Activated effector memory CD4-positive, alpha-beta T cell treated with anti-CD3 and anti-CD28 coated beads, Interleukin-2, amount 50 U/mL, for 16 hours (primary cell): Measurements from ENCODE around the gene ZNRF1.
A peak's percentile ranks its signal among the peaks of the same experiment; 100 is the strongest.

Experiments used
- DNase-seq: peaks from one replicate; pipeline ENCODE4 v3.0.0-alpha.2; 2020

Gene ZNRF1

DNA sequence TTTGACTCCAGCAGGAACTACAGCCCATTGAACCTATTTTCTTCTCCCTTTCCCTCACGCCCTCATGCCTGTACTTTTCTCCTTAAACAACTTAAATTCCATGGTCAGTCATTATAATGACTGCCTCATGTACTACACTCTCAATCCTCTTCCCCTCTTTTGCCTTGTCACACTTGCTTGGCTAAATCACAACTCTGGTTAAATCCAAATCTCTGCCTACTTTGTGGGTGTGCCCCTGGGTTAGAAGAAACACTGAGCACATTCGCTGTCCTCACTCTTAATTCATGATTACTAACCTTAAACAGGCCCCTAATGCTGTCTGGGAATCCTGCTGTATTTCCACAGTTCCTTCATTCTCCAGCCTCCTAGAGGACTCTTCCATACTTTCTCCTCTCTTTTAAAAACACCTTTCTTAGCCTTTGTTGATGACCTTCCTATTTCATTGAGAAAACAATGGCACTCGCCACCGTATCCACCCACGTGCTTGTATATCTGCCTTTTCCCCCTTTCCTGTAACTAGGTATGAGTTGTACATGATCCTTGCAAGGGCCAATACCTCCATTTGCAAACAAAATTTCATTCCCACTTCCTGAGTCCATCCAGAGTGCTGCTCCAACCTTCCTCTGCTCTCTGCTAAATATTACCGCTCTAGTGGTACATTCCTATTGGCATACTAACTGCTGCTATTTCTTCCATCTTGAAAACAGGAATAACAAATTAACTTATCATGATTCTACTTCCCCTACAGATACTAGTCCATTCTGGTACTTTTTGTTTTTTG, 28.9 kb downstream of the ZNRF1 start:
- no peak for DNase-seq

DNA sequence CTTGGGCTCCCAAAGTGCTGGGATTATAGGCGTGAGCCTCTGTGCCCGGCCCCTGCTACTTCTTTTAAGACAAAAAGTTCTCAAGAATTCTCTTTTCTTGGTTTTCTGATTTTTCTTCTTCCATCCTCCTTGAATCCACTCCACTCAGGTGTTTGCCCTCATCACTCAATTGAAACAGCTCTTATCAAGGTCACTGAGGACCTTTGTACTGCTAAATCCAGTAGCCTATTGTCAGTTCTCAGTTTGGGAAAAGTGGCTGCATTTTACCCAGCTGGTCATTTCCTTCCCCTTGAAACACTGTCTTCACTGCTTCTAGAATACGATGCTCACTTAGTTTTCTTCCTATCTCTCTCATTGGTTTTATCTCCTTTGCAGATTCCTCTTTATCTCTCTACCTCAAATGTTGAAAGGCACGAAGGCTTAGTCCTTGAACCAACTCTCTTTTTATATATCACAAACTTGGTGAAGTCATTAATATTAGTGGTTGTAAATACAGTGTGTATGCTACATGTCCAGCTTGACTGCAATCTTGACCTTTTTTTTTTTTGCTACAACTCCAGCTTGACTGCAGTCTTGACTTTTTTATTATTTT, 29.8 kb downstream of the ZNRF1 start:
- DNase-seq = no peak

DNA sequence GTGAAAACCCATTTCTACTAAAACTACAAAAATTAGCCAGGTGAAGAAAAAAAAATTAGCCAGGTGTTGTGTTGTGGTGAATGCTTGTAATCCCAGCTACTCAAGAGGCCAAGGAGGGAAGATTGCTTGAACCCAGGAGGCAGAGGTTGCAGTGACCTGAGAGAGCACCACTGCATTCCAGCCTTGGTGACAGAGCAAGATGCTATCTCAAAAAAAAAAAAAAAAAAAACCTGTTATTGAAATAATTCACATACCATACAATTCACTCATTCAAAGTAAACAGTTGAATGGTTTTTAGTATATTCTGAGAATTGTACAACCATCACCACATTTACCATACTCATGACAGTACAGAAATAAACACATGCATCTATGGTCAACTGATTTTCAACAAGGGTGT, 31.0 kb downstream of the ZNRF1 start:
- DNase-seq = no peak

DNA sequence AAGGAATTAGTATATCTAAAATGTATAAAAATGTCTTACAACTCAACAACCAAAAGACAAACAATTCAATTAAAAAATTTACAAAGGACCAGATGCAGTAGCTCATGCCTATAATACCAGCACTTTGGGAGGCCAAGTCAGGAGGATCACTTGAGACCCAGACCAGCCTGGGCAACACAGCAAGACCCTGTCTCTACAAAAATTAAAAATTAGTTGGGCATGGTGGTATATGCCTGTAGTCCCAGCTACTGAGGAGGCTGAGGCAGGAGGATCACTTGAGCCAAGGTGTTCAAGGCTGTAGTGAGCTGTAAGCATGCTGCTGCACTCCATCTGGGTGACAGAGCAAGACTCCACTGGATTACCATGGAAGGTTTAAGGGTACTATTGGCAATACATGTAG, 33.8 kb downstream of the ZNRF1 start:
- DNase-seq = no peak

DNA sequence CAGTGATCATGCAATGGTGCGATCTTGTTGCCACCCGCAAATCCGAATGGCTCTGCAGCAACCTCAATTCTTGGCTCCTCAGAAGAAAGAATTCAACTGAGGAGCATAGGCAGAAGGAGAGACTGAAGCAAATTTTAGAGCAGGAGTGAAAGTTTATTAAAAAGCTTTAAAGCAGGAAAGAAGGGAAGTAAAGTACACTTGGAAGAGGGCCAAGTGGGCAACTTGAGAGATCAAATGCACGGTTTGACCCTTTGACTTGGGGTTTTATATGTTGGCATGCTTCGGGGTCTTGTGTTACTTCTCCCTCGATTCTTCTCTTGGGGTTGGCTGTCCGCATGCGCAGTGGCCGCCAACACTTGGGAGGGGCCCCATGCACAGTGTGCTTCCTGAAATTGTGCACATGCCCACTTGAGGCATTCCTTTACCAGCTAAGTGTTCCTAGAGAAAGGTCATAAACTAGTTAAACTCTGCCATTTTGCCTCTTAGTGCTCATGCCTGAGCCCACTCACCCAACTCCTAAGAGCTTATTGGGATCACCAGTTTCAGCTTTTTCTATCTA, 36.7 kb downstream of the ZNRF1 start:
- no peak for DNase-seq

DNA sequence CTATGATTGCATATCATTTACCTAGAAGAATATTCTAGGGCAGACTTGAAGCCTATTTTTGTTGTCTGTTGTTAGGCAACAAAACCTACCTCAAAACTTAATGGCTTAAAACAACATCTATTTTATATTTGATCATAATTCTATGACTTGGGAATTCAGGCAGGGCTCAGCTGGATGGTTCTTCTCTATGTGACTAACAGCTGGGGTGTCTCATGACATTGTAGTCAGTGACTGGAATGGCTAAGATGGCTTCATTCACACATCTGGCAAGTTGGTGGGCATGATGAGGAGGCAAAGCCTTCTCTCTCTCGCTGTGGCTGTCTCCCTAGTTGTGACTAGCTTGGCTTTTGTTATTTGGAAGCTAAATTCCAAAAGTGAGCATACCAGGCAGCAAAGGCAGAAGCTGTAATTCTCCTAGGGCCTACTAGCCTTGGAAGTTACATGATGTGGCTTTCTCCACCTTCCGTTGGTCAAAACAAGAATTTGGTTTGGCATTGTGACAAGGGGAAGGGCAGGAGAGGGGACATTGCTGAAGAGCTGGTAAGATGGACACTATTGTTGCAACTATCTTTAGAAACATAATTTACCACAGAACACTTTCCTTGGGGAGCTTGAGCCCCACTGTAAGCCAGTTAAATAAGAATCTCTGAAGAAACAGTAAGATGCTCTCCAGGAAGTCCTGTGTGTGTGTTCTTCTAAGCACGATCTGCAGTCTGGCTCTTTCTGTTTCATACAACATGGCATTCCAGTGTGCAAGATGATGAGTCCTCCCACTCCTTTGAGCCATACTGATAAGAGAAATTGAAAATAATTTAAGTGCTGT, 39.4 kb downstream of the ZNRF1 start:
- DNase-seq = no peak

DNA sequence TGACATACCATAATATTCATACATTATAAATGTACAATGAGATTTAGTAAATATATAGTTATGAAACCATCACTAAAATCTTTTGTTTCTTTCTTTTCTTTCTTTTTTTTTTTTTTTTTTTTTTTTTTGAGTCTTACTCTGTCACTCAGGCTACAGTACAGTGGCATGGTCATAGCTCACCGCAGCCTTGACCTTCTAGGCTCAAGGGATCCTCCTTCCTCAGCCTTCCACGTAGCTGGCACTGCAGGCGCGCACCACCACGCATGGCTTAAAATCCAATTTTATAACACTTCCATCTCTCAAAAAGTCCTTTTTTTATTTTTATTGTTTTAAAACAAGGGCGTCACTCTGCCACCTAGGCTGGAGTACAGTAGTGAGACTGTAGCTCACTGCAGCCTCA, 41.1 kb downstream of the ZNRF1 start:
- no peak for DNase-seq

DNA sequence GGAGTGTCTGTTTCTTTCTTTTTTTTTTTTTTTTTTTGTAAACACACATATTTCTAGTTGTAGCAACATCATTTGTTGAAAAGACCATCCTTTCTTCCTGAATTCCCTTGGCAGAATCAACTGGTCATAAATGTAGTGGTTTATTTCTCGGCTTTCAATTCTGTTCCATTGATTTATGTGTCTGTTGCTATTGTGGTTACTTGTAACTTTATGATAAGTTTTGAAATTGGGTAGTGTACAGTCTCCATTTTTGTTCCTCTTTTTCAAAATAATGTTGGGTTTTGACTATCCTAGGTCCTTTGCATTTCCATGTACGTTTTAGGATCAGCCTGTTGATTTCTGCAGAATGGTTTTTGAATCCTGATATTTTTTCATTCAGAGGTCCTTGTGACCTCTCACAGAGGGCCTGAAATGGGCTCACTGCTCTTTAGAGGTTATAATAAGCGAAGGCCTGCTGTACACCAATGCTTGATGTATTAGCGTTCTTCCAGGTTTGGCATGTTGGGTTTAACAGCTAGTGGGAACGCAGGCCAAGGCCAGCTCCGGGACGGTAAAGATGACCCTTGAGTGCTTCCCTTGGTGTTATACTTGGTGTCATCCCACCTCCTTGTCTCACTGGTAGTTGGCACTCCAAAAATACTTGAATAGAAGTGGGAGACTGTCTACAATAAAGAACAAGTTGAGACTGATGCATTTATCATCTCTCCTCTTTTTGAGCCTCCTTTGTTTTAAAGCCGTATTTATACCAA, 43.8 kb downstream of the ZNRF1 start:
- no peak for DNase-seq

DNA sequence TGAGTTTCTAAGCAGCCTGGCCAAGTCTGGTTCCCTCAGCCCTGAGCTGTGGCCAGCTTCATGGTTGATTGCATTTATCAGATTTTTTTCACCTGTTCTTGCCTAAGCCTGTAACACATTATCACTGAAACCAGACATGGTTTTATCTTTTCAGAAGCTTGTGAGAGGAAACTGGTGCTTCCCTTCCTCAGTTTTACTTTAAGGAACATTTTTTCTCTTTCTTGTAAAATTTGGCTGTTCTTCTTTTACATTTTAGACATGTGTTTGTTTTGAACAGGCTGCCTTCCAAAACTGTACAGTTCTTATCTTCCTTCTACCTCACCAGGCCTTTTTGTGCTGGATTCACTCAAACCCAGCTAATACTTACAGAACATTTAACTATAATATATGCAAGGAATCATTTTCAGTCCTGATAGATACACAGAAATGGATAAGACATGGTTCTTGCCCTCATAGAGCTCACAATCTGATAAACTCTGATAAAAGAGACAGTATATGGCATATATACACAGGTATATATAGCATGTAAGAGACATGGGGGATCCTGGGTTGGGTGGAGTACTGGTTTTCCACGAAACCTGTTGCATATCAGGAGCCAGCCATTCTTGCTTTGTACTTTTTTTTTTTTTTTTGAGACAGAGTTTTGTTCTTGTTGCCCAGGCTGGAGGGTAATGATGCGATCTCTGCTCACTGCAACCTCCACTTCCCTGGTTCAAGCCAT, 44.5 kb downstream of the ZNRF1 start:
- DNase-seq = no peak

DNA sequence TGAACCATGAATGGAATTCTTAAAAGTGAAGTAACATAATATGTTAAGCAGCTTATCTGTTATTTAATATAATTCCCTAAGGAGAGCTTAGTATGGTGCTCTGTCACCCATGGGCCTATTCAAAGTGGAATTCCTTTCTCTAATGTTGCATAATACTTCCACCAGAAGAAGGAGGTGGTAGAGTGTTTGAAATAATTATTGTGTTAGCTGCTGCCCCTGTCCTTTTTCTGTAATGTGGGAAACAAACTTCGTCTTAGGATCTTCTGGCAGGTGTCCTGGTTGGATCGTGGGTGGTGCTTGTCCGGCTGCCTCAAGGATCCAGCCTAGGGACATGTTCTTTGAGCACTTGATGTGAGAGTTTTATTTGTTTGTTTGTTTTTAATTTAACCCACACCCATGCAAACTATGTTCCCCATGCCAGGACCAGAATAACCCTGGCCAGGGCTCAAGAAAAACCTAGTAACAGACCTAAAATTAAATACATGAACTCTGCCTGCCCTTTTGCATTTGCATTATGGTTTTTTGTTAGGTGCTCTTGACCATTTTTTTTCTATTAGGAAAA, 46.1 kb downstream of the ZNRF1 start:
- DNase-seq = no peak

DNA sequence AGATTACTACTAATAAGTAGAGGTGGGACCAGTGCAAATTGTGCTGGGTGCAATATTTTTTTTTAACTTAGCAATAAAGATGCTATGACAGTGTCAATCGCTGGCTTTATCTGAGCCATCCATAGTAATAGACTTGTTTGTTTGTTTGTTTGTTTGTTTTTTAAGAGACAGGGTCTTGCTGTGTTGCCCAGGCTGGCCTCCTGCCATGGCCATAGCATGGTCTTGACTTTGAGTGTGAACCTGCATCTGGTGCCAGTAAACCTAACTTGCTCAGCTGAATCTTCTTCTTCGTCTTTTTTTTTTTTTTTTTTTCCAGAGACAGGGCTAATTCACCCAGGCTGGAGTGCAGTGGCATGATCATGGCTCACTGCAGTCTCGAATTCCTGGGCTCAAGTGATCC, 46.6 kb downstream of the ZNRF1 start:
- DNase-seq = no peak

DNA sequence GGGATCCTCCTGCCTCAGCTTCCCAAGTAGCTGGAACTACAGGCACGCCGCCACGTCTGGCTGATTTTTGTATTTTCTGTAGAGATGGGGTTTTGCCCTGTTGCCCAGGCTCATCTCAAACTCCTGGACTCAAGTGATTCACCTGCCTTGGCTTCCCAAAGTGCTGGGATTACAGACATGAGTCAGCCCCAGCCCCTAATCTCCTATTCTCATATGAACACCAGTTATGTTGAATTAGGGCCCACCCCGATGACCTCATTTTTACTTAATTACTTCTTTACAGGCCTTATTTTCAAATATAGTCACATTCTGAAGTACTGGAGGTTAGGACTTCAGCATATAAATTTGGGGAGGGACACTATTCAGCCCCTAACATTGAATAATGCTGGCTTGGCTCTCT, 49.2 kb downstream of the ZNRF1 start:
- no peak for DNase-seq

DNA sequence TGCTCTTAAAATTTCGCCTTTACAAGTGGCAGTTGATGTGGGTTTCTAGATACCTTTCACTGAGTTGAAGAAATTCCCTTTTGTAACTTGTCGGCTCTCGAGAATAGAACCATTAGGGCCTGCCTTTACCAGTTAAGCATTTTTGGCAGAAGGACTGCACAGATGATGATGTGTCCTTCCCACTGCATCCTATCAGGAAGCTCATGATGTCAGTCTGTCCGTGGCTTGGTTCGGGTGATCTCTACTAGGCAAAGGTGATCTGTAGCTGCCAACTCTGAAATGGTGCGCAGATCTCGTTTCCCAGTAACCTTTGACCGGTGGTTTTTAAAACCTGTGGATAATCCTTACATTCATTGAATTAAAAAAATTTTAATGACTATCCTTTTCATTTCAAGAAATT, 49.7 kb downstream of the ZNRF1 start:
- DNase-seq = no peak

DNA sequence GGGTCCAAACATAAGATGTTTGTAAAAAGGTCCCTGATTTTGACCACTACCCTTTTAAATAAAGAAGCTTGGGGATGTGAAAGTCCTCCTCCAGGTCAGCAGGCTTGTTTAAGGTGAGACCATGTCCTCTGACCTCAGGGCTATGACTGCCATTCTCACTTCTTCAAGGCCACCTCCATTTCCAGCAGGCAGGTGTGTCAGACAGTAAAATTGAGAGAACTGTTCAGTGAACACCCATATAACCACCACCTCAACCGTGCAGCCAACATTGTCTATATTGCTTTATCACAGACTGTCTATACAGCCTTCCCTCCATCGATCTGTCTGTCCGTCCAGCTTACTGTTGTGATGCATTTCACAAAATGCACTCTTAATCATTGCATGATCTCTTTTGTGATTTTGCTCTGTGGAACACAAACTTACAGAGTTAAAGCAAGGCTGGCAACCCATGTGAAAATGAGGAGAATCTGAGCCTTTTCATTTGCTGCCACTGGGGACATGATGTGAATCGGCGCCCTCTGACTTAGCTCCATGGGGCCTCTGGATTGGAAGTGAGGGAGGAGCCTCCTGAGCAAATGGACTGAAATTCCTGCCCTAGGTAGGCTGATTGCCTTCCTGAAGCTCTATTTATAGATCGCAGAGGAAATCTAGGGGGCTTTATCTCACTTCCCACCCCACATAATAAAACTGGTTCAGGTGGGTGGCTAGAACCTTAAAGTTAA, 53.8 kb downstream of the ZNRF1 start:
- no peak for DNase-seq

DNA sequence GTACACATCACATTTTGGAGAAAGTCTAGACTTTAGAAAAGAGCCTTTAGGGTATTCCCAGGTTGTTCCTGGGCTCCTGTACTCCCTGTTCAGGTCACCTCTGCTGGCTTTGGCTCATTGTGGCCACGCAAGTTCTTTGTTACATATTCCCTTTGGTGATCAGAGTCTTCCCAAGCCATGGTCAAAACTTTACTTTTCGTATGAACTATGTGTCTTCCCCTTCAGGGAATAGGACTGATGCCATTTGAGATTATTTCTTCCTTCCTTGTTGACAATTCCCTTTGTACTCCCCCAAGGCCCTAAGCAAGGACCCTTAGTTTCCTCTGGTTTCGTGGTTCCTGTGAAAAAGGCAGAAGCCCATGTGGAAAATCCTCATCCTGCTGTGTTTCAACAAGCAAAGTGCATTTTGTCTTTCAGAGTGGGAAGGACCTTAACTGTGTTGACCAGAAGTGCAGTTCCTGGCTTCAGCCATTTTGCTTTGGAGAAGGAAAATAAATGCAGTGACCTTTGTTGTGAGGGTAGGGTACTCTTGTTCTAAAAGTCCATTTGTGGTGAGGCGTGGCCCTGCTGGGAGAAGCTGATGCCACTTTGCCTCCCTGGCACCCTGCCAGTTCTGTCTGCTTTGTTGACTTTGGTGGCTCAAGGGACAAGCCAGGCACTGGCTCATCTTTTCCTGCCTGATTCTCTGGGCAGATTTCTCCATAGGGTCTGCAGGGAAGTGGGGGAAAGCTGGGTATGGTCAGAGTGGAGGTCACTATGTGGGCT, 55.1 kb downstream of the ZNRF1 start:
- DNase-seq = no peak

DNA sequence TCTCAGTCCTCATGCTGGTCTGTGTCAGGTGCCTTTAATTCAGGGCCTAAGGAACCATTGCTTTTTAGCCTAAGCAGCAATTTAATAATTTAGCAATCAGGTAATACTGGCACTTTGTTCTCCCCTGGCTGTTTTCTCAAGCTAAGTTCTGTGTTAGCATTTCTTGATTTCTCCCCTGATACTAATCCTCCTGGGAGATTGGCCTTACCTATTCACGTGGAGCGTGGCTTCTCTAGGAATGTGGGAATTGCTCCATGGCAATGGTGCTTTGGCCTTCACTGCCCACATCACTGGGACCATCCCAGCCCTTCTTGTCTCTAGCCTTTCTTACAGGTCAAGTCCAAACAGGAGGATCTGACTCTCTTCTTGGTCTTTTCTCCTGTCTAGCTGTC, 55.7 kb downstream of the ZNRF1 start:
- no peak for DNase-seq

DNA sequence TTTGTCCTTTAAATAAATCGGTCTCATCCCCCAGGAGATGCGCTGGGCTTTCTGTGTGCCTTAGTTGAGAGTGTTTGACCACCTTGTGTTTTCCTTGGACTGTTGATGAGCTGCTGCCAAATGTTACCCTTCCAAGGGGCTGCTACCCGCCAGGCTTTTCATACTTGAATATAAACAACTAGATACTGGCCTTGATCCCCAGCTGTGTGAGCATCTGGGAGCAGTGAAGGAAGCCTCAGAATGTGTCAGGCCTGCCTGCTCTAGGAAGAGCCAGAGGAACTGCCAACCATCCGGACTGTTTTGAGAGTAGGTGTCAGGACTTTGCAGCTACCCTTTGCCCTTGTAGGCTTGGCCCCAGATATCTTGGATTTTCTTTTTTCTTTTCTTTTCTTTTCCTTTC, 60.0 kb downstream of the ZNRF1 start:
- no peak for DNase-seq

DNA sequence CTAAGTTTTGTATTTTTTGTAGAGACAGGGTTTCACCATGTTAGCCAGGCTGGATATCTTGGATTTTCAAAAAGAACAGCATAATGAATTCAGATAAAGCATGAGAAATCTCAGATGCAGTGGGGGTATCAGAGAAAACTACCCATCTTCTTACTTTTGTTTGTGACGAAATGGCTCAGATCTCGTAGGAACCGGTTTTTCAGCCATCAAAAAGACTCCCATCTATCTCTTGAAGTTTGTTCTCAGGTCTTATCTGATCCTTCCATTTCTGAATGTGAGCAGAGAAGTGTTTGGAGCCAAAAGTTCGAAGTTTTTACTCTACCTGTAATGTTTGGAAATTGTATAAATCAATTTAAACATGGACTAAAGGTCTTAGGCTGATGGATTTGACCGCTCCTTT, 60.6 kb downstream of the ZNRF1 start:
- no peak for DNase-seq

DNA sequence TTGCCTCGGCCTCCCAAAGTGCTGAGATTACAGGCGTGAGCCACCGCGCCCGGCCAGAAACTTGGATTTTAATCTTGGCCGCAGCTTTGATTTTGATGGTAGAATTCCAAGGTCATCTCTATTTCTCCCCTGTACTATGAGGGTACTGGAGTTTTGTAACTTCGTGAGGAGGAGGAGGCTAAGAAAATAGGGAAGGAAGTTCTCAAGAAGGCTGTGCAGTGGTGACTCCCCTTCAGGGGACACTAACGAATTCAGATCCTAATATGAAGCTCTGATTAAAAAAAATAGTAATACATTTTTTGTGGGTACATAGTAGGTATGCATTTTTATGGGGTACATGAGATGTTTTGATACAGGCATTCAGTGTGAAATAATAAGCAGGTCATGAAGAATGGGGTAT, 61.9 kb downstream of the ZNRF1 start:
- peak; percentile 42 for DNase-seq

DNA sequence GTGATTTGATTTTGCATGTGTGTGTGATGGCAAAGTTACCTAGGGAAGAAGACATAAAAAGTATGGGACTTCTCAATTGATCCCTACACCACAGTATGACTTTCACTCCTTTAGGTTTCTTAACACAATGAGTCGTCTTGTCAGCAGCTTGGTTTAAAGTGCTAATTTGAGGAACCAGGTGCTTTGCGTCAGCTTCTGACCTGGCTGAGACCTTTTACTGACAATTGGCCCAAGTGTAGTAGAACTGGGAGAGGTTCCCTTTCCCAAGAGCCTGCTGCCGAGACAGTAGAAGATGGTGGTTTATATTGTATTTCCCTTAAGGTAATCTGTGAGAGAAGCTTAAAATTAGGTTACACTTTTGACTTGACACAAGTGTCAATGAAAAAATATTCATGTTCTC, 62.8 kb downstream of the ZNRF1 start:
- no peak for DNase-seq
